NCI-H69 (cell line): ENCODE data around the gene CIC.
"Not testable (repeated sequence)": the region's sequence is repeated elsewhere in the genome, so short reads cannot be mapped to it uniquely, and the experiment has no call there.

Experiments
- DNase-seq: peaks from one replicate; lab custom pipeline; 2025; lab: John Stamatoyannopoulos, UW

Gene CIC

GRCh38 chr19:42313096-42313839 lies 44.2 kb downstream of the CIC start, which contains the start of gene TMEM145:
Gene TMEM145 (plus strand): TSS chr19:42313309. CDS start chr19:42313377, 68 bp downstream.
- peak; percentile 88 for DNase-seq

GRCh38 chr19:42313840-42314755 lies 45.0 kb downstream of the CIC start:
- no peak for DNase-seq

- no peak for DNase-seq
Observed at GRCh38 chr19:42315024-42315423, 46.0 kb downstream of the CIC start.

GRCh38 chr19:42316223-42317211 lies 47.5 kb downstream of the CIC start:
- no peak for DNase-seq

- DNase-seq, result no peak
Observed at GRCh38 chr19:42317535-42317934, 48.5 kb downstream of the CIC start.

GRCh38 chr19:42322305-42322704 lies 53.3 kb downstream of the CIC start:
- no peak for DNase-seq

GRCh38 chr19:42323473-42323851 lies 54.4 kb downstream of the CIC start:
- no peak for DNase-seq

- no peak for DNase-seq
Observed at GRCh38 chr19:42323852-42324654, 55.0 kb downstream of the CIC start.

- DNase-seq, result no peak
Observed at GRCh38 chr19:42324655-42325307, 55.7 kb downstream of the CIC start.

- DNase-seq, result peak; percentile 100
Observed at GRCh38 chr19:42325308-42325895, 56.4 kb downstream of the CIC start, which contains the start of gene MEGF8. Gene MEGF8 (plus strand): TSS chr19:42325635. CDS start chr19:42326244, 609 bp downstream.

GRCh38 chr19:42325896-42326771 lies 57.1 kb downstream of the CIC start:
- DNase-seq, result no peak

- DNase-seq, result no peak
Observed at GRCh38 chr19:42326969-42327368, 57.9 kb downstream of the CIC start.

- DNase-seq, result no peak
Observed at GRCh38 chr19:42327381-42327780, 58.3 kb downstream of the CIC start.

GRCh38 chr19:42328106-42328505 lies 59.1 kb downstream of the CIC start:
- DNase-seq, result no peak

- no peak for DNase-seq
Observed at GRCh38 chr19:42328854-42329253, 59.8 kb downstream of the CIC start.

- DNase-seq, result peak; percentile 74
Observed at GRCh38 chr19:42330241-42330711, 61.2 kb downstream of the CIC start.

GRCh38 chr19:42331333-42331732 lies 62.3 kb downstream of the CIC start:
- not testable (repeated sequence) for DNase-seq

GRCh38 chr19:42332059-42332458 lies 63.0 kb downstream of the CIC start:
- DNase-seq, result no peak

- DNase-seq, result no peak
Observed at GRCh38 chr19:42333018-42333417, 64.0 kb downstream of the CIC start.
